ENCODE results near the gene NTNG1.
A peak's percentile ranks its signal among the peaks of the same experiment; 100 is the strongest.
"Not testable (repeated sequence)": the region's sequence is repeated elsewhere in the genome, so short reads cannot be mapped to it uniquely, and the experiment has no call there.

Gene NTNG1

GRCh38 chr1:107213225-107213624, 72.4 kb downstream of the NTNG1 start:
- DNase-seq, result no peak

GRCh38 chr1:107220036-107220435, 79.2 kb downstream of the NTNG1 start:
- no peak for DNase-seq

GRCh38 chr1:107225706-107226105, 84.9 kb downstream of the NTNG1 start:
- DNase-seq, result no peak

GRCh38 chr1:107228704-107229371, 88.0 kb downstream of the NTNG1 start:
- DNase-seq, result no peak

DNA sequence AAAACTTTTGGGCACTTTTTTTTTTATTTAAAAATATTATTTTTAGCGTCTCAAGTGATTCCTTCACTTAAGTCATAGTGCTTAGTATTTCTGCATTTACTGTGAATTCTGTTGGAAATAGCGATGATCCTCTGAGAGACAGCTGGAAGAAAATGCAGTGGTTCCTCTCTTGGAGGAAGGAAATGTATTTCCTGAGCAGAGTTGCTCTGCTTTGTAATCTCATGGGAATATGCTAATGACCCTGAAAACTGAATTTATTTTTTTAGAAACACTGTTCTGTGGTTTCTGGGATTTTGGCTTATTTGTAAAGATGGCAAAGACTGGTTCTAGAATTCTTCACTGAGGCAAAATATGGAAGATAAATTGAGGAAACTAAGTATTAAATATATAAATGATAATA, 88.9 kb downstream of the NTNG1 start:
- DNase-seq, result no peak

DNA sequence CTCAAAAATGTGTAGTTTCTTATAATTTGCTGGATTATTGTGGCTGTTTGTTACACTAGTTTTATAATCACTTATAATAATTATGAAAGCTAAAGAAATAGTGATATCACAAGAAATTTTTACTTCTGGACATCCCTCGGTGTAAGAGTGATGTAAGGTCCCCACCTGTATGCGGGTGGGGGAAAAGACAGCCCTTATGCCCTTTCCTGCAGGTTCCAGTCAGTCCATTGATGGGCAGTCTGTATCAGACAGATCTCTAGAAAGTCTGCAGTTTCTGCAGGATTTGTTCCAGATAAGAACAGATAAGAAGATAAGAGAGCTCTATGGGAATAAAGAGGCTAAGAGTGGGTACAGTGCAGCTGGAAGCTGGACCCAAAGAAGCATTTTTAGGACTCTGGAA, 89.3 kb downstream of the NTNG1 start:
- DNase-seq, result no peak

DNA sequence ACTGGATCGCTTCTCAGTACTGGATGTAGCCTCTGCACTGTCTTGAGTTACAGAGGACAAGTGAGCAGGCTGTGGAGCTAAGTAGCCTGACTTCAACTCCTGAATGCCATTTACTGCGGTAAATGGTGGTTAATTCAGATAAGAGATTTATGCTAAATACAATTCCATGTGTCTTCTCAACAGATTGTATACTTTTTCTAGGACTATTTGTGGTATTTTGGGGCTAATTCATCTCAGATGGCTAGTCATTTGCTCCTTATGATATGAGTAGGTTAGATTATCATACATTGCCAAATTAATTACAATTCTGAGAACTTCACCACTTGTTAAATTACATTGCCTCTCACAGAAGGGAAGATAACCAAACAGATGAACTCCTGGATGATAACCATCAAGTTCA, 90.5 kb downstream of the NTNG1 start:
- DNase-seq, result no peak

GRCh38 chr1:107232426-107232825, 91.6 kb downstream of the NTNG1 start:
- no peak for DNase-seq

GRCh38 chr1:107236760-107237159, 95.9 kb downstream of the NTNG1 start:
- DNase-seq, result not testable (repeated sequence)

GRCh38 chr1:107243461-107243860, 102.6 kb downstream of the NTNG1 start:
- DNase-seq, result no peak

DNA sequence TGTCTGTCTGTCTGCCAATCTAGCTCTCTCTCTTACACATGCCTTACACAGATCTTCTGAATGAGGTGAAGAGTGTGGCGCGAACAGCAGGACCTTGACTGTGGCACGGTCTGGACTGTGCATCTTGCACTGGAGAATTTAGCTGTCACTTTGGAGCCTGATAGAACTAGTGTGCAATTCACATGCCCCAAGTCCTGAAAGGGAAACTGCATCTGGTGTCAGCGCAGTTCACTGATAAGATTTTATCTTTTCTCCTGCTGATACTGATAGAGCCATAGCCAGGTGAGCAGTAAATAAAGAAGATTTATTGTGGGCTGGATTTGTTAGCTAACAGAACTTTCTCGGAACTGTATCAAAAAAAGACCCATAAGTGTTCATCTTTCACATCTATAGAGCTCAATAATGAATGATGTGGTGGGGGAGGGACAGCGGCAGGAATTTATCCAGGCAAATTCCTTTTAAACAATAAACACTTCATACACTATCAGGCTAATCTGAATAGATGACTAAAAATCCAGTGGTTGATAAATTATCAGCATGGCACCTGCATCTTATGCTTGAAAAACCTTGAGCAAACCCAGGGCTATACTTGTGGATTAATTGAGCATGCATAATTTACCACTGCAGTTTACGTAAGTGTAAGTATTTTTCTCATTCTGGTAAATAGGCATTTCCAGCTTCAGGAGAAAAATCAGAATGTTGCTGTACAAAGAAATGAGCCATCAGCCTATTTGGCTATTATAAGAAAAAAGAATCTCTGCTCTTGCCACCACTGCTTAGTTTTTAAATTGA, 104.1 kb downstream of the NTNG1 start:
- no peak for DNase-seq

DNA sequence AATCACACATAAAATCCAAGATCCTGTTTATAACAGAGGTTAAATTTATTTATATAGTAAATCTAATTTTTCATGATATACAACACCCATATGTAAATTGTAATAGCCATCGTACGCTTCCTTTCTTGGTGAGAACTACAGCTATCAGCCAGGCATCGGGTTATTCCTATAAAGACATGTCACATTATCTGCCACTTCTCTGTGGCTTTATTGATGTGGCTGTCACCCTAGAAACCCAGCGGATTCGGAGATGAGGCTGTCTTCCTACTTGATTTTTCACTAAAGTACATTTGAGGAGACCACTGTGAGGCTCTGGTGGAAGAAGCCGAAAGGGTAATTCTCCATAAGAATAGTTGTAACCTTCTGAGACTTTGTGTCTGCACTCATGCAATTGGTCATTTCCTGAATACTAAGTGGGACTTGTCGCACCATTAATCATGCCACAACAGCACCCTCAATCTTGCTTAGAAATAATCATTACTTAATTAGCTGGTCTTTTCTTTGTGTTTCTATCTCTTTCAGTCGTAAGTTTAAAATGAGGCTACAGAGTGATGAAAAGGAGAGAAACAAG, 106.0 kb downstream of the NTNG1 start:
- no peak for DNase-seq

DNA sequence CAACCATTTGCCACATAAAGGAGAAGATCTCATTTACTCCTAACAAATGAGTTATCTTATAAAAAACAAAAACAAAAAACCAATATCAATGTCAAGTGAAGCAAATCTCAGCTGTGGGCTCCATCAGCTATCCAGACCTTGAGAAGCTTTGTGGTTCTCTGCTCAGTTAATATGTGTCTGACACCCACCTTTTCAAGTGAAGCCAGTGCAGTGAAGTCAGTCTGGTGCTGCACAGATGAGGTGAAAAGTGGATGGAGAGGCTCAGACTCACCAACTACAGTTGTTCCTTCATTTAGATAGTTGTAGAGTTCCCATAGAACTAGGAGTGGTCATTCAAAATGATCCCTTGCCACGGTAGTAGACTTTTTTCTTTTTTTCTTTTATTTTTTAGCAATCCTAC, 106.8 kb downstream of the NTNG1 start:
- DNase-seq, result no peak

DNA sequence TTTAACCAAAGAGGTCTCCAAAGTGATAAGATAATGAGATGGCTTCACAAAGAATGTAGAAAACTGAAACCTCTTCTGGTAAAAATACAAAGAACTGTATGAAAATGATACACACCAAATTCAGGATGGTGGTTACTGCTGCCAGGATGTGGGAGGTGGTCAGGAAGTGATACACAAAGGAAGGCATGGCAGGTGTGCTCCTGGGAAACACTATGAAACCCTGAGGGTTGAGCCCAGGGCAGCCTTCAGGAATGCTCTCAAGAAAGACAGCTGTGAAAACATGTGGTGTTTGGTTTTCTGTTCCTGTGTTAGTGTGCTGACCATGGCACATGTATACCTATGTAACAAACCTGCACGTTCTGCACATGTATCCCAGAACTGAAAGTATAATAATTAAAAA, 109.3 kb downstream of the NTNG1 start:
- DNase-seq, result no peak

DNA sequence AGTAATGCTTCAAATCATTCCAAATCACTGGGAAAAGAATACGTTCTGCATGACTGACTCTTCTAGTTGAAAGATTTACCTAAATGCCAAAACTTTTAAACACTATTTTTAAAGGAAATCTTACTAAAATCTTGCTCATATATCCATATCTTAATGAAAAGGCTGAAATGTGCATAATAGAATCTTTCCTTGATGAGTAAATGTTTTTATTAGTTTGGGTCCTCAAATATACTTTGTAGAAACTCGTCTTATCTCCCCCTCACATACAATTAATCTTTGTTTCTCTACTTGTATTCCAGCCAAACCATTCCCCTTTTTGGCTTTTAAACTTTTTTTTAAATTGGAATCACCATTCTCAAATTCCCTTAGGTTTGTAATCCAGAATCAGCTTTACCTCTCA, 110.2 kb downstream of the NTNG1 start:
- DNase-seq, result no peak

- no peak for DNase-seq
These were observed 111.0 kb downstream of the NTNG1 start for GRCh38 chr1:107251839-107252238.

DNA sequence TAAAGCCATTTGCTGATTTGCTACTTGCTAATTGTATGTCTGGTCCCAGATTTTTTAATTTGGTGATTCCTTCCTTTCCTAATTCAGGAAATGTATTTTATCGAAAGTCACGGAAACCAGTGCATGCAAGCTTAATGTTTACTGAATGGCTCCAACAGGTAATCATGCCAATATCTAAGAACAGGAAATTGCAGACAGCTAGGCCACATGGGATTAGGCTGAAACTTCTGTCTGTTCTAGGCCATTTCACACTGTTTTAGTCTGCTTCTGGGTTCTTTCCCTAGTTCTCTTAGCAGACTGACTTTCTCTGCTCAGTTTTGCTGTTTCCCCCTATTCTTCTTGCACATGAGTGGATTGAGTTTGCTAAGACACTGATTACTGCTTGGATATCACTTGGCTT, 111.4 kb downstream of the NTNG1 start:
- no peak for DNase-seq

- no peak for DNase-seq
These were observed 113.5 kb downstream of the NTNG1 start for GRCh38 chr1:107254306-107254705.

GRCh38 chr1:107255469-107255868, 114.6 kb downstream of the NTNG1 start:
- DNase-seq, result no peak

GRCh38 chr1:107262467-107263286, 121.8 kb downstream of the NTNG1 start:
- DNase-seq, result no peak

DNA sequence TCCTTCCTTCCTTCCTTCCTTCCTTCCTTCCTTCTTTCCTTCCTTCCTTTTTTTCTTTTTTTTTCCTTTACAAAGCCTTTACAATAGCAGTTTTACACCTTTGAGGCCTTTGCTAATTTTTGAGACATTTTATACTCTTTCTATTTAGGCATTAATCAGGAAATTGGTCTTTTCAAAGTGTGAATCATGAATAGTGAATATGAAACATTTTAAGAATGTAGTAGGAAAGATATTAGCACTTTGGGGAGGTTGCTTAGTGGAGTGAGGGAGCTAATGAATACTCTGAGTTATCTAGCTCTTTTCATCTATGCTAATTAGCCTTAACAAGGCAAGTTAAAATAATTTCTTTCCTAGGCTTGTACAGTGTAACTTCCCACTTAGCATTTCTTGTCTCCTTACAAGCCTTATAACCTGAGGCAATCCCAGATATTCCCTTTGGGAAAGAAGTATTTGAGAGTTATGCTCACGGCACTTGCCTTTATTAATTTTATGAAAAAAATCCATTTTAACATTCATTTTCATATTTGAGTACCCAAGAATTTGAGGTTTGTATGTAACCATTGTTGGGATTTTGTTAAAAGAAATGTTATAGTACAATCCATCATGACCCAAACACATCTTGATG, 122.6 kb downstream of the NTNG1 start:
- DNase-seq, result no peak

GRCh38 chr1:107264007-107264406, 123.2 kb downstream of the NTNG1 start:
- no peak for DNase-seq

DNA sequence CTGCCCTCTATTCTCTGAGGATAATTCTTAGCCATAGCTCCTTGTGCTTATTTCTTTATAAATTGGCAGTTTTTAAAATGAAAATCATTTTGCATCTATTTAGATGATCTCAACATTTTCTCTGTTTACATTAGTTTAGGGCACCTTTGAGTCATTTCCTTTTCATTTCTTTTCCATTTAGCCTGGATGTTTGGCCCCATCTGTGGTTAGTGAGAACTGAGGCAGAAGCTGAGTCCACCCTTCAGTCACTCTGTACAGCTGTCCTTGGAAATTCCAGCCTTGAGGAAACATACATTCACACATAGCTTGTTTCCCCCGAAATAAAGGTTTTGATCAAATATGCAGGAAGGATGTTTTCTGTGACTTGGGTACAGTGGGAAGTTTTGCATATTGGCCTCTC, 123.7 kb downstream of the NTNG1 start:
- DNase-seq, result peak; percentile 34

All from amniotic stem cell (primary cell).